GM19372 (cell line): ENCODE results near the gene CHEK1.

Experiments
- ATAC-seq: cut with Tn5 transposase; IDR thresholded peaks from one replicate; pipeline ENCODE4 v1.9.1; 2021; ENCODE audit warnings: mild to moderate bottlenecking, low read depth, moderate library complexity; ENCODE audit not compliant: unreplicated experiment

Gene CHEK1

DNA sequence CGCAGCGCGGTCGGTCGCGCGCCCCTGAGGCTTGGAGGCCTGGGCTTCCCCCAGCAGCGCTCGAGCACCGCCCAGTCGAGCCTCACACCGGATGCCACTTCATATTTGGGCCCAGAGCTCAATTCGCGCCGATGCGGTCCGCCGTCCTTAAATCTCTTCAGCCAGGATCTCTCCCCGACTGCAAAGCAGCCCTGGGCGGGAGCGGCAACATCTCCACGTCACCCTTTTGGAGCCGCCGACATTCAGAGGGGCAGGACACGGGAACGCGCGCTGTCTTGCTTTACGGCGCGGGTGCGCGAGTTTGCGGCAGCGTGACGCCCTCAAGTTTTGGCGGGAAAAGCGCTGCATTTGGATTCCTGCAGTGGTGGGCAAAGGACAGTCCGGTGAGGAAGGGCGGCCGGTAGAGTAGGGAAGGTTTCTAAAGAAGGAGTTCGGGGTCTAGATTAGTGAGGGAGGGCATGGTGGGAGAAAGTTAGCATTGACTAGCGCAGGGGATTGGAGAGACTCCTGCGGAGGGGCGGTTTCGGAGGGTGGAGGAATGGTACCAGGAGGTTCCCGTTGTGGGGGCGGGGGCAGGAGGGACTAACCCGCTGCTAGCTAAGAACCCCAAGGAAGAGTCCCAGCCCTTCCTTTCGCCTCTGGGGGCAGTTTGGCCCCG, 796 bp downstream of the CHEK1 start:
- ATAC-seq, result peak; percentile 87

DNA sequence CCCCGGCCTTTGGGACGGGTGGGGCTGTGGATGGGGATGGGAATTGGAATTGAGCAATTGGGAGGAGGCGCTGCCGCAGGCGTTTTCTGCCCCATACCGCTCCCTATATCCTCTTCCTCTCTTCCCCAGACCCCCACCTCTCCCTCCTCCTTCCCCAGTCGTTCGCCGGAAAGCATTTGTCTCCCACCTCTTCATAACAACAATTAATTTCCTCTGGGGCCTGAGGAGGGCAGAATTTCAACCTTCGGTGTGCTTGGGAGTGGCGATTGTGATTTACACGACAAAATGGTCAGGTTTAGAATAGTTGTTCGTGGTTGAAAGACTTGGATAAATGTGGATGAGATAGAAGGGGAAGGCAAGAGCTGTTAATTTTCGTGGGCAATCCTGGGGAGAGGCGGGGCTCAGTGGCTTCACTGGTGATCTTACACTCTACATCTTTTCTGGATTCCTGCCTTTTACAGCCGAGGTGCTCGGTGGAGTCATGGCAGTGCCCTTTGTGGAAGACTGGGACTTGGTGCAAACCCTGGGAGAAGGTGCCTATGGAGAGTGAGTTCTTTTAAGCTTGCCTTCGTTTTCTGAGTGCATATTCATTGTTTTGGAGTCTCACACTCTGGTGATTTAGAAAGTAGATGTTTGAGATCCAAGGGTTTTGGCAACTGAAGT, 1.5 kb downstream of the CHEK1 start:
- ATAC-seq, result peak; percentile 34

DNA sequence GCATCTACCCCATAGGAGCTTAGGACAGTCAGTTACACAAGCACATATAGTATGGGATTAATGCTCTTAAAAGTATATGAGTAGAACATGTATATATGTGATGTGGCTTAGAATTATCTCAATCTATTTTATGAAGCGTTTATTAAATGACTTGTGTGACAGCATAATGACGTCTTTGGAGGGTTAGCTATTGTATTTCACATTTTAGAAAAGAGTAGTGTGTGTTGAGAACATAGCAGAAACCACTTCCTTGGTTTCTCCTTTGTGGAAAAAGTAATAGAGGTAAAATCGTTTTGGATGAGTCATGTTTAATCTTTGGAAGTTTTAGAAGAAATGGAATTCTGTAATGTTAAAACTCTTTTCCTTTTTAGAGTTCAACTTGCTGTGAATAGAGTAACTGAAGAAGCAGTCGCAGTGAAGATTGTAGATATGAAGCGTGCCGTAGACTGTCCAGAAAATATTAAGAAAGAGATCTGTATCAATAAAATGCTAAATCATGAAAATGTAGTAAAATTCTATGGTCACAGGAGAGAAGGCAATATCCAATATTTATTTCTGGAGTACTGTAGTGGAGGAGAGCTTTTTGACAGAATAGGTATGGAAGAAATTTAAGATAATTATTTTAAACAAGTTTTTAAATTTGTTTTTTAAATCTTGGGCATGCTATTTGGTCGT, 2.4 kb downstream of the CHEK1 start:
- ATAC-seq, result no peak

DNA sequence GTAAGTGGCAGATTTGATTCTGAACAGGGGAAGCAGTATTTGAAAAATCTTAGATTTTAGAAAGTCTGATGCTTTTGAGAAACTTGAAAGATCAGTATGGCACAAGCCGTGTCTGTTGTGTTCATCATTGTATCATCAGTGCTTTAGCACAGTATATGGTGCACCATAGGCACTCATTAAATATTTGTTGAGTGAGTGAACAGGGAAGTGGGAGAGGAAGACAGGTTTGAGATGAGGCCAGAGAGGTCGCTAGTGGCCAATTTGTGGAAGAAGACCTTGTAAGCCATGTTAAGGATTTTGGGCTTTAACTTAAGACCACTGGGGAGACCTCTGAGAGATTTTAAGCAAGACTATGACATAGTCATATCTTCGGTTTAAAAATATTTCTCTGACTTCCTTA, 12.9 kb downstream of the CHEK1 start:
- ATAC-seq, result no peak

DNA sequence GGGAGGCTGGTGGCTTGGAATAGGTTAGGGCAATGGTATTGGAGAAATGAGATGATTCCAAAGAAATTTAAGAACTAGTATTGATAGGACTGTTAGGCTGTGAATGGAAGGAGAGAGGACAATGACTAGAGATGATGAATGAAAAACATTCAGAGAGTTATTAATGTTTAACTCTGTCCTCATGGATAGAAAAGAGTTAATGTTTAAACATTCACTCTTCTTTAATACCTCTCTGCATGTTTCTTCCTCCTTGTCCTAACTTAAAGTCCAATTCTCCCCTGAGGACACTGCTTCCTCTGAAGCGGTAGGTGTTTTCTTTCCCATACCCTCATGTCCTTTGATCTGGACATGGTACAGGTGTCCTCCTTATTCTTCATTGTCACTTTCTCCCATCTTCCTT, 13.4 kb downstream of the CHEK1 start:
- no peak for ATAC-seq

GRCh38 chr11:125645871-125646270, 20.9 kb downstream of the CHEK1 start:
- no peak for ATAC-seq

- ATAC-seq, result no peak
Observed at GRCh38 chr11:125649465-125650166, 24.7 kb downstream of the CHEK1 start.

- ATAC-seq, result no peak
Observed at GRCh38 chr11:125662689-125663088, 37.7 kb downstream of the CHEK1 start.

DNA sequence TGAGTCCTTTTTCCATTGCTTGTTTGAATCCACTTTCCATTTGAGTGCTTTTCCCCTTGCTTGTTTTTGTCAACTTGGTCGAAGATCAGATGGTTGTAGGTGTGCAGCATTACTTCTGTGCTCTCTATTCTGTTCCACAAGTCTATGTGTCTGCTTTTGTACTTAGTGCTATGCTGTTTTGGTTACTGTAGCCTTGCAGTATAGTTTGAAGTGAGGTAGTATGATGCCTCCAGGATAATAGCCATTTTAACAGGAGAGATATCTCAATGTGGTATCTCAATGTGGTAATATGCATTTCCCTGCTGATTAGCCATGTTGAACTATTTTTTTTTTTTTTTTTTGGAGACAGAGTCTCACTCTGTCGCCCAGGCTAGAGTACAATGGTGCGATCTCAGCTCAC, 38.9 kb downstream of the CHEK1 start:
- no peak for ATAC-seq

DNA sequence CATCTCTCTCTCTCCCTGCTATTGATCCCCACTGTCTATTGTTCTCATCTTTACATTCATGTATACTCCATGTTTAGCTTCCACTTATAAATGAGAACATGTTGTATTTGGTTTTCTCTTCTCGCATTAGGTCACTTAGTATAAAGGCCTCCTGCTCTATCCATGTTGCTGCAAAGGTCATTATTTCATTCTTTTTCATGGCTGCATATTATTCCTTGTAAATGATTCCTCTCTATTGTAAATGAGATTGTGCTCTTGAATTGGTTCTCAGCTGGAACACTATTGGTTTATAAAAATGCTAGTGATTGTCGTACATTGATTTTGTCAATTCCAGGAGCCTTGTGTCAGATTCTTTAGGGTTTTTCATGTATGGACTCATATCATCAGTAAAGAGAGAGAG, 42.2 kb downstream of the CHEK1 start:
- ATAC-seq, result no peak

GRCh38 chr11:125670172-125670571, 45.2 kb downstream of the CHEK1 start:
- ATAC-seq, result no peak

DNA sequence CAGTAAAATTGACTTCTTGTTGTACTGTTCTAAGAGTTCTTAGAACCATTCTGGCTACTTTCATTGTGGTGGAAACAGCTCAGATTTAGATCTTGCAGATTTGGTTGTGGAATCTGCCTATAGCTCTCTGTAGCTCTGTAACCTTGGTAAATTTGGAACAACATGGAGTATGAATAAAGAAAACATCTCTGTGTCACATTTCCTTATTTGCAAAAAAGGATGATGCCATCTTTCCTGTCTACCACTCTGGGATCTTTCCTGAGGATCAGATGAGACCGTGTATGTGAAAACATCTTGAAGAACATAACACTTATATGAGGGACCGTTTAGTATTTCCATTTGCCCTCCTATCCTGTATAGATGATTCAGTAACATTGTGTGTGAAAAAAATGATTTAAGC, 46.6 kb downstream of the CHEK1 start:
- ATAC-seq, result no peak

GRCh38 chr11:125674210-125674609, 49.2 kb downstream of the CHEK1 start:
- no peak for ATAC-seq

GRCh38 chr11:125675196-125675595, 50.2 kb downstream of the CHEK1 start:
- no peak for ATAC-seq

GRCh38 chr11:125679397-125679796, 54.4 kb downstream of the CHEK1 start:
- no peak for ATAC-seq

DNA sequence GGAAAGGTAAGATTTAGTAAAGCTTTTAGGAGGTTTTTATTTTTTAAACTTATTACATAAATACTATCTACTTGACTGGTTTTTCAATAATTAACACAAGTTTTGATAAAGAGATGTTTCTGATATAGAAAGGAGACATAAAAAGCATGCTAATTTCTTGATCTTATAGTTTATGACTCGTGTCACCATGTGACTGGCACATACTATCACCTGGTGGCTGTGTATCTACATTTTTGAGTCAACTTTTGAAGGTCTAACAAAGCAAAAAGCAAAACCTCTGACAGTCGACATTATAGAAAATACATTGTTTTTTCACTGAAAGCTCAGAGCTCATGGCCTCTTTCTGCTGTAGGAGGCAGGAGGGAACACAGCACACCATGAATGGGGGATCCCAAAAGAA, 54.9 kb downstream of the CHEK1 start:
- ATAC-seq, result no peak

- ATAC-seq, result no peak
Observed at GRCh38 chr11:125680747-125681146, 55.8 kb downstream of the CHEK1 start, which contains the start of gene ACRV1. Gene ACRV1 (minus strand): TSS chr11:125680847. CDS start chr11:125680780, 67 bp downstream.

DNA sequence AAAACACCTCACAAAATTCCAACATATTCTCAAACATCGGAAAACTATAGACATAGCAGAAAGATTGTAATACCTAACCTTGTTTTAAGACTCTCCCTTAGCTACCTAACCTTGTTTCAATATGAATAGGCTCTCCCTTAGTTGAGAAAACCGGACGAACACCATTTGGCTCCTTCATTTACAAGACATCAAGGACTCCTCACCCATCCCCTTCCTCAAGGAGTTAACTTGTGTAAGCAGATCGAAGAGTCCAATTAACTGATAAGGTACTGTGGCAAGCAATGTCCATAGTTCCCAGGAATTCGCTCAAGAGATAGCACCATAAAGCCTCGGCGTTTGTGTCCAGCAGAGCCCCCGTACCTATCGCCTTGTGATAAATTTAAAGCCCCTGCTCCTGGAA, 60.3 kb downstream of the CHEK1 start:
- no peak for ATAC-seq

- no peak for ATAC-seq
Observed at GRCh38 chr11:125688066-125688465, 63.1 kb downstream of the CHEK1 start.

DNA sequence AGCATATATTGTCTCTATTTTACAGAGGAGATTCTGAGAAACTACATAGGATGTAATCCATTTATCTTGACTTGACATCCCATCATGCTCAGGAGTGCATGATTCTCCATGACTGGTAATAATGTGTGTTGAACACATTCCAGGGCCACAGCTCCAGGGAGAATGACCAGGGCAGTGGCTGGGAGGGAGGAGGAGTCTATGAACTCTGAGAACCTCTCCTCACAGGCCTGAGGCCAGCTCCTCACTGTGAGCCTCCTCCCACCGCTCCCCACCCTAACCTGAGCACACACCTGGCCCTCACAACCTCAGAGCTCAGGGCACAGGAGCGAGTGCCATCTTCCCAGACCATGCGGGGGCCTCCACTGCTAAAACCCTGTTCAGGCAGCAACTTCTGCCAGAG, 63.7 kb downstream of the CHEK1 start:
- ATAC-seq, result no peak

DNA sequence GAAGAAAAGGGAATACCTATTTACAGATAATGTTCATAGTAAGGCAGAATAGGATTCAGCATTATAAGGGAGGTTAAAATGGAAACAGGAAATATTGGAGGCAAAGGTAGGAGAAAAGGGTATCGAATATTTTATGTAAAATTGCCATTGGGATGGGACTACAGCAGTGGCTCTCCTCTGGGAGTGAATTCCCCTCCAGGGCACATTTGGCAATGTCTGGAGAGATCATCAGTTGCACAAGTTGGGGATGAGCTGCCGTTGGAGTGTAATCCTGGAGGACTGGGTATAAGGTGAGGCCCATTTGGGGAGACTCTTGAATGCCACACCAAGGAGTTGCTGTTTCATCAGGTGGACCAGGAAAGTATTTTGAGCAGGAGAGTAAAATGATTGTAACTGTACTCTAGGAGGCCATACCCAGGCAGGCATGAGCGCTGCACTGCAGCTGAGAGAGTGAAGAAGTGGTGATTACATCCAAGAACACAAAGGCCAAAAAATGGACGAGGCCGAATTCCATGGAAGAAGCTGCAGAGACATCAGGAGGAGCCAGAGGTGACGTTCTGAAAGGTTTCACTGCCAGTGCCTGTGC, 64.4 kb downstream of the CHEK1 start:
- ATAC-seq, result no peak
